Activated CD8-positive, alpha-beta T cell treated with anti-CD3 and anti-CD28 coated beads for 36 hours (primary cell): ENCODE data around the gene TMEM150B. TPM values are rescaled to one million over a fixed set of nuclear protein-coding genes. Genes with fewer than 3 reads are reported as not detected.

Source experiments
- ATAC-seq: fragments of 200-7000 bp; cut with Tn5 transposase; one replicate; pipeline ENCODE4 v1.10.0; 2021; ENCODE audit warnings: mild to moderate bottlenecking, moderate library complexity
- CTCF ChIA-PET: fragments of 350-600 bp; sonication (Branson Sonifier 250); formaldehyde crosslinking; loops from one replicate; lab custom pipeline; 2021; ENCODE audit warnings: antibody characterized with exemption; lab: Charles Lee
- POLR2A ChIA-PET: fragments of 350-600 bp; sonication (Branson Sonifier 250); formaldehyde crosslinking; loops from one replicate; lab custom pipeline; 2021; ENCODE audit warnings: antibody characterized with exemption; lab: Charles Lee
- DNase-seq: peaks from one replicate; pipeline ENCODE4 v3.0.0-alpha.2; 2020
- H3K27ac Mint-ChIP-seq: one replicate; pipeline ENCODE4 v1.8.0; 2021; ENCODE audit warnings: mild to moderate bottlenecking, mixed read lengths
- H3K27me3 Mint-ChIP-seq: one replicate; pipeline ENCODE4 v1.8.0; 2021; ENCODE audit warnings: mixed read lengths
- H3K36me3 Mint-ChIP-seq: one replicate; pipeline ENCODE4 v1.8.0; 2021; ENCODE audit warnings: low read depth, mixed read lengths
- H3K4me1 Mint-ChIP-seq: one replicate; pipeline ENCODE4 v1.8.0; 2021; ENCODE audit warnings: low read depth, mixed read lengths
- H3K4me3 Mint-ChIP-seq: one replicate; pipeline ENCODE4 v1.8.0; 2021; ENCODE audit warnings: mild to moderate bottlenecking, moderate library complexity, mixed read lengths
- H3K9me3 Mint-ChIP-seq: one replicate; pipeline ENCODE4 v1.8.0; 2021; ENCODE audit warnings: mixed read lengths
- CTCF ChIP-seq: fragments of 200-600 bp; IDR thresholded peaks from one replicate; pipeline ENCODE4 v1.8.0; 2022; ENCODE audit warnings: antibody characterized with exemption, mild to moderate bottlenecking
- intact Hi-C: fragments of 100-400 bp; cut with micrococcal nuclease; formaldehyde crosslinking; loops from one replicate; pipeline ENCODE4 v1.10.0; 2022
- total RNA-seq, 2 experiments: library from RNA; stranded (reverse); gene quantifications; one replicate each; pipeline ENCODE4 v1.2.3, GENCODE V29; 2021

Gene TMEM150B
- total RNA-seq, 2 experiments from 2014 or later, result not detected

- H3K27me3 Mint-ChIP-seq, result no peaks in the 10 kb centered on the region
- H3K36me3 Mint-ChIP-seq, result peaks cover 32% of the 10 kb centered on the region
- ChIA-PET CTCF (no interaction called here), POLR2A (no interaction called here)
- no peak overlapping the region for H3K27ac Mint-ChIP-seq
- DNase-seq (no peak), ATAC-seq (no peak)
- TF ChIP-seq CTCF, result no peak
- peaks cover 6% of the 10 kb centered on the region for H3K9me3 Mint-ChIP-seq
- no peak overlapping the region for H3K4me3 Mint-ChIP-seq
- H3K4me1 Mint-ChIP-seq, result peaks cover 4% of the 10 kb centered on the region
- intact Hi-C loops, result no loop called here
Measured at GRCh38 chr19:55265723-55266386, 59.3 kb downstream of the TMEM150B start.

GRCh38 chr19:55265173-55265572, 60.0 kb downstream of the TMEM150B start:
- H3K36me3 Mint-ChIP-seq, result peaks cover 28% of the 10 kb centered on the region
- H3K4me1 Mint-ChIP-seq, result peaks cover 7% of the 10 kb centered on the region
- intact Hi-C loops, result no loop called here
- no peak for TF ChIP-seq CTCF
- no peak for ATAC-seq
- DNase-seq, result no peak
- H3K4me3 Mint-ChIP-seq, result no peak overlapping the region
- H3K9me3 Mint-ChIP-seq, result peaks cover 6% of the 10 kb centered on the region
- H3K27me3 Mint-ChIP-seq, result no peaks in the 10 kb centered on the region
- ChIA-PET POLR2A (no interaction called here), CTCF (no interaction called here)
- no peak overlapping the region for H3K27ac Mint-ChIP-seq

- H3K4me1 Mint-ChIP-seq, result peaks cover 9% of the 10 kb centered on the region
- peaks cover 6% of the 10 kb centered on the region for H3K9me3 Mint-ChIP-seq
- no peaks in the 10 kb centered on the region for H3K27me3 Mint-ChIP-seq
Measured at GRCh38 chr19:55264531-55264930, 60.6 kb downstream of the TMEM150B start.

More at GRCh38 chr19:55264531-55264930, 60.6 kb downstream of the TMEM150B start:
- Mint-ChIP-seq H3K4me3 (no peak overlapping the region), H3K27ac (no peak overlapping the region), H3K36me3 (peaks cover 23% of the 10 kb centered on the region)
- TF ChIP-seq CTCF, result no peak
- ChIA-PET CTCF (no interaction called here), POLR2A (no interaction called here)
- intact Hi-C loops, result no loop called here
- DNase-seq (no peak), ATAC-seq (no peak)

Other genes with a start within 250 kb of the TMEM150B start
- gene EPS8L1, start 249.5 kb downstream of the TMEM150B start, total RNA-seq, result 1 to 10 TPM; 2.8 to 3.2 TPM
- gene PPP1R12C, start 207.7 kb downstream of the TMEM150B start, total RNA-seq, result 10 to 100 TPM; 55.4 to 55.8 TPM
- not detected for gene TNNT1, start 176.1 kb downstream of the TMEM150B start, total RNA-seq
- gene TNNI3, start 167.6 kb downstream of the TMEM150B start, total RNA-seq, result not detected
- gene DNAAF3, start 158.7 kb downstream of the TMEM150B start, total RNA-seq, result not detected
- not detected for gene SYT5, start 145.1 kb downstream of the TMEM150B start, total RNA-seq
- not detected for gene PTPRH, start 115.8 kb downstream of the TMEM150B start, total RNA-seq
- 1 to 10 TPM; 5.8 to 6.2 TPM for gene TMEM86B, start 96.6 kb downstream of the TMEM150B start, total RNA-seq
- gene PPP6R1, start 66.3 kb downstream of the TMEM150B start, total RNA-seq, result 100 to 1,000 TPM; 197 to 207 TPM
- 10 to 100 TPM; 46.4 to 47.1 TPM for gene HSPBP1, start 45.2 kb downstream of the TMEM150B start, total RNA-seq
- gene BRSK1, start 41.3 kb downstream of the TMEM150B start, total RNA-seq, result 1 to 10 TPM; 5.1 to 5.8 TPM
- 10 to 100 TPM; 32.6 to 33.1 TPM for gene KMT5C, start 14.5 kb upstream of the TMEM150B start, total RNA-seq
- not detected for gene COX6B2, start 29.4 kb upstream of the TMEM150B start, total RNA-seq
- gene GARIN5B, start 37.9 kb upstream of the TMEM150B start, total RNA-seq, result not detected
- under 1 TPM in 1 of 2 experiments, not detected in 1; 0.18 TPM for gene IL11, start 45.1 kb upstream of the TMEM150B start, total RNA-seq
- gene TMEM190, start 51.5 kb upstream of the TMEM150B start, total RNA-seq, result not detected
- gene TMEM238, start 59.0 kb upstream of the TMEM150B start, total RNA-seq, result 10 to 100 TPM in 1 of 2 experiments, 1 to 10 TPM in 1; 9.4 to 10.6 TPM
- gene RPL28, start 60.6 kb upstream of the TMEM150B start, total RNA-seq, result 1,000 to 10,000 TPM; 3,001 to 3,058 TPM
- gene UBE2S, start 82.4 kb upstream of the TMEM150B start, total RNA-seq, result 100 to 1,000 TPM; 229 to 241 TPM
- not detected for gene SHISA7, start 118.0 kb upstream of the TMEM150B start, total RNA-seq
- 10 to 100 TPM; 29.0 to 29.3 TPM for gene ISOC2, start 136.3 kb upstream of the TMEM150B start, total RNA-seq
- not detected for gene C19orf85, start 139.4 kb upstream of the TMEM150B start, total RNA-seq
- 1 to 10 TPM; 8.4 to 8.6 TPM for gene ZNF628, start 151.3 kb upstream of the TMEM150B start, total RNA-seq
- 10 to 100 TPM; 18.9 to 19.9 TPM for gene NAT14, start 159.8 kb upstream of the TMEM150B start, total RNA-seq
- gene SSC5D, start 163.1 kb upstream of the TMEM150B start, total RNA-seq, result under 1 TPM; 0.67 to 0.70 TPM
- not detected for gene SBK2, start 211.8 kb upstream of the TMEM150B start, total RNA-seq
- gene SBK3, start 220.2 kb upstream of the TMEM150B start, total RNA-seq, result not detected